Measurements from ENCODE around the gene EGLN1.

EGLN1 gene

GRCh38 chr1:231395076-231395997 is 26.8 kb downstream of the EGLN1 start:
- no peak for DNase-seq

- DNase-seq, result no peak
Measured at GRCh38 chr1:231393668-231394067, 28.4 kb downstream of the EGLN1 start.

GRCh38 chr1:231392389-231393131 is 29.5 kb downstream of the EGLN1 start:
- DNase-seq, result no peak

- no peak for DNase-seq
Measured at GRCh38 chr1:231390071-231390470, 32.0 kb downstream of the EGLN1 start.

- no peak for DNase-seq
Measured at GRCh38 chr1:231387770-231388669, 34.1 kb downstream of the EGLN1 start.

GRCh38 chr1:231386466-231386865 is 35.6 kb downstream of the EGLN1 start:
- DNase-seq, result no peak

GRCh38 chr1:231385416-231385748 is 36.7 kb downstream of the EGLN1 start:
- no peak for DNase-seq

DNA sequence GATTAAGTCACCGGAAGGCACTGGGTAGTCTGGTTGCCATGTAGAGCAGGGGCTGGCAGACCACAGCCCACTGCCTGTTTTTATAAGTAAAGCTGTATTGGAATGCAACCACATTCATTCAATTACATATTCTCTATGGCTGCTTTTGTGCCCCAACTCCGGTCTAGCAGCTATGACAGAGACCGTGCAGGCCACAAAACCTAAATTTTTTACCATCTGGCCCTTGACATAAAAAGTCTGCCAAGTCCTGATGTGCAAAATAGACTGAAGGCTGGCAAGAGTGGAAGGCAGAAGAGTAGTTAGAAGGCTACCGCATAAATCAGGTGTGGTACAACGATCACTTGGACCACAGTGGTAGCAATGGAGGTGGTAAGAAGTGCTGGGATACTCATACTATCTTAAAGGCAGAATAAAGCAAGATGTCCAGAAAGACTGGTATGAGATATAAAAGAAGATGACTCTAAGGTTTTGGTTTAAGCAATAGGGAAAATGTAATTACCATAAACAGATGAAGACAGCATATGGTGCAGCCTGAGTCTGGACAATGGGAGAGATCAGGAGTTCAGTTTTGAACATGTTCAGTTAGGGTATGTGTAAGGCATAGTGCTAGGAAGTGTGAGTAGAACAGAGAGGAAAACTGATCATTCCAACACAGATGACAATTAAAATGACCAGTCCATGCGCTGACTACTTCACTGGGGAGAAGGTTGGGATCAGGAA is 37.2 kb downstream of the EGLN1 start:
- no peak for DNase-seq

GRCh38 chr1:231383159-231383860 is 38.8 kb downstream of the EGLN1 start:
- no peak for DNase-seq

DNA sequence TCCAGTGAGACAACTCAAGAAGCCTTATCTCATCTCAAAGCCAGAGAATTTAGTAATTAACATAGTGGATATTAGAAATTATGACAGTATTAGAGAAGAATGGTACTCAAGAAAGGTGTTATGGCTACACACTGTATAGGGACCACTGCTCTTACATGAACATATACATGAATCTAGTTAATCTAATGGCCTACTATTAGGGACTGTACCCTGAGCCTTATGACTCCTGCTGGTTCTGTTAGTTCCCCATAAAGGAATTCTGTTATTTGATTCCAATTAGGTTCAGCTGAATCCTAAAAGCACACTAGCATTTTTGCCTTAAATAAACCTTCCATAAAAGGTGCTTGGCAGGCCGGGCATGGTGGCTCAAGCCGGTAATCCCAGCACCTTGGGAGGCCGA is 39.7 kb downstream of the EGLN1 start:
- DNase-seq, result no peak

- no peak for DNase-seq
Measured at GRCh38 chr1:231381729-231382128, 40.4 kb downstream of the EGLN1 start.

DNA sequence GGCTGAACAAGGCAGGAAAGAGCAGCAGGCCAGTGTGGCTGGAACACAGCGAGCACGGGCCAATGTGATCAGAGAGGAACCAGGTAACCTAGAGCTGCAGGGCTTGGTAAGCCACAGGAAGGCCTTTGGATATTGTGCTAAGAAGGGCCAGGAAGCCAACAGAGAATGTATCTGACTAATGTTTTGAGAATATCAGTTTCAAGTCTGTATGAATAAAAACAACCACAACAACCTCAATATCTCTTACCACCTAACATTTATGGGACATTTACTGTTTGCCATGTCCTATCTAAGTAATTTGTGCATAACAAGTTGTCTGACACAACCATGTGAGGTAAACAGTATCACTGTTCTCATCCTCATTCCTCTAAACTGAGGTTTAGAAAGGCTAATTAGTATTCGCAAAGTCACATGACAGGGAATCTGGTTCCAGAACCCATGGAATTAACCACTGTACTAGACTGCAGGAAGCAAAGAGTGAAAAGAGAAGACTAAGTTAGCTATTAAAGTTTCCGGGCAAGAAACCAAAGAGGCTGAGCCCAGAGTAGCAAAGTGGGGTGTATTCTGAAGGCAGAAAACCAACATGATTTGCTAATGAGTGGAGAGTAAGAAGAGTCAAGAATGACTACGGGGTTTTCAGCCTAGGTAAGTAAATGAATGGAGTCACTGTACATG is 45.1 kb downstream of the EGLN1 start:
- no peak for DNase-seq

DNA sequence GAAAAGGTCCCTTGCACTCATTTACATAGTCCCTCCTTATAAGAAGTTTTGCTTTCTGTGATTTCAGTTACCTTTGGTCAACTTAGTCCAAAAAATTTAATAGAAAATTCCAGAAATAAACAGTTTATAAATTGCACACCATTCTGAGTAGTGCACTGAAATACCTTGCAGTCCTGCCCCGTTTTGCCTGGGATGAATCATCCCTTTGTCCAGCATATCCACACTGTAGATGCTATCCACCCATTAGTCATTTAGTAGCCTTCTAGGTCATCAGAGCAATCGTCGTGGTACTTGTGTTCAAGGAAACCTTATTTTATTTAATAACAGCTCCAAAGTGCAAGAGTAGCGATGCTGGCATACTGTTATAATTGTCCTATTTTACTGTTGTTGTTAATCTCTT is 46.0 kb downstream of the EGLN1 start:
- no peak for DNase-seq

DNA sequence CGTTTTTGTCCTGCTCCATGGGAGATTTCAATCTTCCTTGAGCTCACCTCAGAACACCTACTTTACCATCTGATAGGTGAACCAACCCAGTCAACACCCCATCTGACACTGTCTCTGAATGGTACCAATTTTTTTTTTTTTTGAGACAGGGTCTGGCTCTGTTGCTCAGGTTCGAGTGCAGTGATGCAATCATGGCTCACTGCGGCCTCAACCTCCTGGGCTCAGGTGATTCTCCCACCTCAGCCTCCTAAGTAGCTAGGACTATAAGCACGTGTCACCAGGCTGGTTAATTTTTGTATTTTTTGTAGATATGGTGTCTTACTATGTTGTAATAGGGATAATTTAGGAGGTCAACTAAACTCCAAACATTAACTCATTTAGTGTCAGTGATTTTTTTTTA is 47.7 kb downstream of the EGLN1 start:
- no peak for DNase-seq

GRCh38 chr1:231372501-231372900 is 49.6 kb downstream of the EGLN1 start:
- DNase-seq, result no peak

DNA sequence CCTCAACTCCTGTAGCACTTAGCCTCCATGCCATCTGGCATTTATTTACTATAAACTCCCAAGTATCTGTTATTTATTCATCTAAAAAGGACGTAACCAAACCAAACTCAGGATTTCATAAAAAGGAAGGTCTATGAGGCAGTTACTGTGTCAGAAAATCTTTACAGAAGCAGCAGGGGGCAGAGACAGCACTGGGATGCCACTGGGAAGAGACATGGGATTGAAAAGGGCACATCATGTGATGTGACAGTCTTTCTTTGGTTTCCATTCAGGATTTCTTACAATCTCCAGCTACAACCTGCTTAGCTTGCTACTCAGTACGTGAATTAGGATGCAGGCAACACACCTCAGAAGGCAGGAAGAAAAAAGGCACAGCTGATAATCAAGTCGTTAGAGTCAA is 52.8 kb downstream of the EGLN1 start:
- no peak for DNase-seq

- DNase-seq, result no peak
Measured at GRCh38 chr1:231364192-231364591, 57.9 kb downstream of the EGLN1 start.

- DNase-seq, result no peak
Measured at GRCh38 chr1:231363624-231364023, 58.5 kb downstream of the EGLN1 start.

- DNase-seq, result no peak
Measured at GRCh38 chr1:231362325-231362724, 59.8 kb downstream of the EGLN1 start.

- no peak for DNase-seq
Measured at GRCh38 chr1:231359113-231359512, 63.0 kb downstream of the EGLN1 start.

- DNase-seq, result peak; percentile 57
Measured at GRCh38 chr1:231357831-231358354, 64.2 kb downstream of the EGLN1 start.

Data from activated CD8-positive, alpha-beta memory T cell treated with anti-CD3 and anti-CD28 coated beads, Interleukin-2, amount 50 U/mL, for 48 hours (primary cell).